ENCODE results near the gene TNK2.

- no peak for TF ChIP-seq POLR2AphosphoS5 (IDR thresholded peaks at IDR 0.05; ENCODE audit: low read depth, low read length)
- TF ChIP-seq TAF1 (IDR thresholded peaks at IDR 0.05; ENCODE audit: borderline replicate concordance, insufficient read depth, low read length): no peak
Measured at GRCh38 chr3:195839260-195840010, 68.9 kb downstream of the TNK2 start.

Measured in PFSK-1 (cell line).